GM19395 (cell line): Measurements from ENCODE around the gene SERPINB10.

Experiments used
- ATAC-seq: cut with Tn5 transposase; IDR thresholded peaks from one replicate; pipeline ENCODE4 v1.9.1; 2021; ENCODE audit warnings: mild to moderate bottlenecking, moderate library complexity; ENCODE audit not compliant: unreplicated experiment

Gene SERPINB10

GRCh38 chr18:63979409-63979920 lies 71.7 kb downstream of the SERPINB10 start:
- peak; percentile 68 for ATAC-seq

GRCh38 chr18:63980027-63980426 lies 72.3 kb downstream of the SERPINB10 start:
- ATAC-seq: no peak

DNA sequence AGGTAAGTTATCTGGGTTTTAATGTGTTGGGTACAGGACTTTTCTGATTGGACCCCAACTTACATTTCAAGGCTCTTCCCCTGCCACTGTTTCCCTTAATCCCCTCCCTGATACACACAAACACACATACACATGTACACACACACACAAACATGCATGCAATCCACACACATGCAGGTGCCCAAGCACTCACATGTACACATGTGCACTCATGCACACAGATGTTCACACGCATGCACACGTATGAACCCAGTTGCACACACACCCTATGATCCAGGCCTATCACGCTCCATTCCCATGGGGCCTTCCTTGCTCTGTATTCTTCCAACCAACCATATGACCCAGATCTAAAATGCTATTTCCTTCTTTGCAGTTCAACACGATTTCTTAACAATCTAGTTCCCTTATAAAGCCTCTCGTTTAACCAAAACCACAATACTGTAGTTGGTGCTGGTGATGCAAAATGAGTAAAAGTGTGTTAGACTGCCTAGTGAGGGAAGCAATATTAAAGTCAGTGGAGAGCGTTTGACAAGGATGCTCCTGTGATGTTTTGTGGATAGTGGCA lies 73.2 kb downstream of the SERPINB10 start:
- no peak for ATAC-seq

DNA sequence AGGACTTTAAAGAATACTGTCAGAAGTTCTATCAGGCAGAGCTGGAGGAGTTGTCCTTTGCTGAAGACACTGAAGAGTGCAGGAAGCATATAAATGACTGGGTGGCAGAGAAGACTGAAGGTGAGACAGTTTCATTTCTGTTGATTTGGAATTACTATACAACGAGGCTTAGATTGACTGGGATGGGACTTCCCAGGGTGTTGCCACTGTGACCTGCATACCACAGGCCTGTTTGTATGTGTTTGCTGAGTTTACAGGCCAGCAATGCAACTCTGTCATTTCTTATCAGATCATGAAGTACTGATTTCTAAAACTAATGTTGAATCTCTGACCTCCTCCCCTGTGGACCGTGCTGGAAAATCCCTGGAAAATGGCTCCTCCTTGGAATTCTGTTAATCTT lies 74.0 kb downstream of the SERPINB10 start:
- ATAC-seq: no peak

- no peak for ATAC-seq
Observed at GRCh38 chr18:63982361-63982760, 74.6 kb downstream of the SERPINB10 start.
